Epithelial cell of proximal tubule (primary cell): ENCODE measurements around the gene EFCAB11. TPM values are rescaled to one million over a fixed set of nuclear protein-coding genes. Genes with fewer than 3 reads are reported as not detected.
A peak's percentile ranks its signal among the peaks of the same experiment; 100 is the strongest.

Source experiments
- DNase-seq: peaks from one replicate; pipeline ENCODE4 v3.0.0-alpha.2; 2011; ENCODE audit warnings: low read depth
- H3K4me3 ChIP-seq: 2 replicates; pipeline ENCODE4 v1.5.1; 2011; ENCODE audit warnings: low read depth, mild to moderate bottlenecking, low read length
- CTCF ChIP-seq: conservative IDR thresholded peaks from 2 replicates; pipeline ENCODE4 v1.5.1; 2012; ENCODE audit warnings: low read depth, mild to moderate bottlenecking, low read length
- total RNA-seq: library from RNA; depleted of rRNA; stranded (reverse); fragments of >200 nt; gene quantifications from 2 replicates; pipeline ENCODE4 v1.2.3, GENCODE V29; 2015

EFCAB11 gene
- total RNA-seq, 1 donor from 2014 or later = 17.4 TPM

GRCh38 chr14:89773644-89774316 lies 180.8 kb downstream of the EFCAB11 start:
- no peak for DNase-seq
- H3K4me3 ChIP-seq = no peak overlapping the region
- no peak for TF ChIP-seq CTCF

DNA sequence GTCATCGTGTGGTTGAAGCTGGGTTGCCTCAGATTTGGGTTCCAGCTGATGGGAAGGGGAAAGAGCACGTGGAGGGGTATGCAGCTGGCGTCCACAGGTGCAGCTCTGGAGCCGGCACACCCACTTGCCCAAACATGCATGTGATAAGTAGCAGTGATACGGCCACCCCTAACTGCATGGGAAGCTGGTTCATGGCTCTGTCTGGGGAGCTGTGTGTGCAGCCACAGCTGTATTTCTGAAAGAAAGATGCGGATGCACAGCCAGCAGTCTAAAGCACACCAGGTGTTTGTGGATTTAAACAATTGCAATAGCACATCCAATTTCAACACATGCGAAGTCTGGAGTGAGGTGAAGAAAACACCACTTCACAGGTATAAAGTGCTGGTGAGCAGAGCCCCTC lies 181.4 kb downstream of the EFCAB11 start:
- TF ChIP-seq CTCF = no peak
- no peak for DNase-seq
- H3K4me3 ChIP-seq = no peak overlapping the region

DNA sequence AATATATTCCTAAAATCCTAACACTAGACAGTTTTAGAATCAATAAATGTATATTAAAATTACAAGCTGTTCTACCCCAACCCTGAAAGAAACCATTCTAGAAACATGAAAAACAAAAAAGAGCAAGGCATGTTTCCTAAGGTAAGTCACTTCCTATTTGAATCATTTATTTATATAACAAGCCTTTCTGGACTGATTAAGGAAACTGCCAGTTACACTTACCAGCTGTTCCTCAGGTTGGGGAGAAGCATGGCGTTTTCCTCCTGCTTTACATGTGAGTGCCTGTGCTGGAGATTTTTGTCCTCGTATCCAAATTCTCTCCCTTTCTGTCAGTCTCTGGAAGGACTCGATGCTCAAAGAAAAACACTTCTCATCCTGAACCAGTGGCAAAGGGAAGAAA lies 183.3 kb downstream of the EFCAB11 start:
- H3K4me3 ChIP-seq = no peak overlapping the region
- DNase-seq = no peak
- no peak for TF ChIP-seq CTCF

DNA sequence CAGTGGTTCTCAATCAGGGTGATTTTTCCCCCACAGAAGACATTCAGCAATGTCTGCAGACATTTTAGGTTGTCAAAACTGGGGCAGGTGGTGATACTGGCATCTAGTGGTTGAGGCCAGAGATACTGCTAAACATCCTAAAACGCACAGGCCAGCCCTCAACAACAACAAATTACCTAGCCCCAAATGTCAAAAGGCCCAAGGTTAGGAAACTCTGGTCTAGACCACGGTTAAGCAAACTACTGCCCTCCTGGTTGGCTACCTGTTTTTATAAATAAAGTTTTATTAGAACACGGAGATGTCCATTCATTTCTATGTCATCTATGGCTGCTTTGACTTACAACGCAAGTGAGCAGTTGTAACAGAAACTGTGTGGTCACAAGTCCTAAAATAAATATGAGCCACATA lies 186.7 kb downstream of the EFCAB11 start:
- TF ChIP-seq CTCF = peak; percentile 88
- DNase-seq = peak; percentile 9
- no peak overlapping the region for H3K4me3 ChIP-seq

GRCh38 chr14:89767131-89767530 lies 187.4 kb downstream of the EFCAB11 start:
- no peak overlapping the region for H3K4me3 ChIP-seq
- no peak for TF ChIP-seq CTCF

GRCh38 chr14:89765346-89765745 lies 189.2 kb downstream of the EFCAB11 start:
- no peak for TF ChIP-seq CTCF
- DNase-seq = no peak
- no peak overlapping the region for H3K4me3 ChIP-seq

More at GRCh38 chr14:89767131-89767530, 187.4 kb downstream of the EFCAB11 start:
- no peak for DNase-seq

DNA sequence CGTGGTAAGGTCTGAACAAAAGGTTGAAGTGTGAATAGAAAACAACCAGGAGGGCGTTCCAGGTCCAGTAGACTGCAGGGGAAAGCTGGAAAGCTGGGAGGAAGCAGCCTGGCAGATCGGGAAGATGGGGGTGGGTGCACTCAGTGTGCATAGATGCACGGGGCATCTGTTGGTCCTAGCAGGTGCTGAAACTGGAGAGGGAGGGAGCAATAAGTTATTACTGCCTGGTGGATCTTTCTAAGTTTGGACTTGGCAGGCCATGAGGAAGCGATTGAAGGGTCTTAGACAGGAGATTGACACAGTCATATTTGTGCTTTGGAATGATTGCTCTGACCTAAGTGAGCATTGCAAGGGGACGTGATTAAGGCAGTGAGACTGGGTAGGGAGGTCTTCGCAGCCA lies 194.4 kb downstream of the EFCAB11 start:
- DNase-seq = no peak
- H3K4me3 ChIP-seq = no peak overlapping the region
- TF ChIP-seq CTCF = no peak
